Measurements from ENCODE around the gene PTPN20. TPM values are rescaled to one million over a fixed set of nuclear protein-coding genes. Genes with fewer than 3 reads are reported as not detected.

Gene PTPN20
- total RNA-seq, 1 experiment from 2014 or later, result 0.96 TPM

- peak overlapping the region; percentile 32; the same call in 1 of the 2 replicates for H3K27ac Mint-ChIP-seq
- H3K4me1 Mint-ChIP-seq, result no peaks in the 10 kb centered on the region
- peak; percentile 96 for TF ChIP-seq CTCF (IDR thresholded peaks at IDR 0.05)
- TF ChIP-seq ZSCAN18 (CRISPR knock-in tag; IDR thresholded peaks at IDR 0.05), result no peak
- H3K36me3 Mint-ChIP-seq, result no peaks in the 10 kb centered on the region
- DNase-seq (ENCODE audit: low spot score) (peak; percentile 86), ATAC-seq (peak; percentile 77)
- H3K4me3 Mint-ChIP-seq, result no peak overlapping the region
- no peaks in the 10 kb centered on the region for H3K9me3 Mint-ChIP-seq
- ChIA-PET CTCF (interaction anchor here (0.6 to 3.8 kb wide), 63 partner anchors 8 to 403 kb away, joined by 3 to 69 read pairs (median 5); partner anchors contain the start of gene GDF10), POLR2A (interaction anchor here (0.7 kb wide), 1 partner anchor 221 kb away, joined by 3 read pairs; no protein-coding TSS in a partner anchor)
- no peaks in the 10 kb centered on the region; the same call in 1 of the 2 replicates for H3K27me3 Mint-ChIP-seq (ENCODE audit: low read depth)
These were observed 136.6 kb downstream of the PTPN20 start for GRCh38 chr10:47047577-47048525.

- POLR2A ChIA-PET, result no interaction called here
- H3K9me3 Mint-ChIP-seq, result no peaks in the 10 kb centered on the region
These were observed 137.3 kb downstream of the PTPN20 start for GRCh38 chr10:47048526-47048905.

More at GRCh38 chr10:47048526-47048905, 137.3 kb downstream of the PTPN20 start:
- Mint-ChIP-seq H3K4me1 (no peaks in the 10 kb centered on the region), H3K27ac (no peak overlapping the region), H3K4me3 (no peak overlapping the region), H3K36me3 (no peaks in the 10 kb centered on the region), H3K27me3 (ENCODE audit: low read depth) (no peaks in the 10 kb centered on the region; the same call in 1 of the 2 replicates)
- ATAC-seq (peak; percentile 65), DNase-seq (ENCODE audit: low spot score) (peak; percentile 47)
- CTCF ChIA-PET, result interaction anchor here (1.0 to 3.8 kb wide), 35 partner anchors 9 to 357 kb away, joined by 3 to 69 read pairs (median 9); no protein-coding TSS in a partner anchor
- TF ChIP-seq NFE2L1 (CRISPR knock-in tag; IDR thresholded peaks at IDR 0.05) (no peak), NR1H2 (CRISPR knock-in tag; IDR thresholded peaks at IDR 0.05) (no peak), IRF2 (CRISPR knock-in tag; IDR thresholded peaks at IDR 0.05; ENCODE audit: borderline replicate concordance, low read depth) (no peak), PREB (CRISPR knock-in tag; IDR thresholded peaks at IDR 0.05; ENCODE audit: borderline replicate concordance) (no peak), JAZF1 (CRISPR knock-in tag; IDR thresholded peaks at IDR 0.05) (no peak), HMGXB4 (CRISPR knock-in tag; IDR thresholded peaks at IDR 0.05) (no peak), TCF7 (CRISPR knock-in tag; IDR thresholded peaks at IDR 0.05; ENCODE audit: low read depth) (no peak), AFF4 (CRISPR knock-in tag; IDR thresholded peaks at IDR 0.05; ENCODE audit: borderline replicate concordance) (no peak)

All from WTC11 (cell line).